HG02571 (cell line): Measurements from ENCODE around the gene ETV4.

Experiments
- ATAC-seq: cut with Tn5 transposase; IDR thresholded peaks from one replicate; pipeline ENCODE4 v1.9.1; 2021; ENCODE audit warnings: mild to moderate bottlenecking, moderate library complexity; ENCODE audit not compliant: unreplicated experiment

Gene ETV4

DNA sequence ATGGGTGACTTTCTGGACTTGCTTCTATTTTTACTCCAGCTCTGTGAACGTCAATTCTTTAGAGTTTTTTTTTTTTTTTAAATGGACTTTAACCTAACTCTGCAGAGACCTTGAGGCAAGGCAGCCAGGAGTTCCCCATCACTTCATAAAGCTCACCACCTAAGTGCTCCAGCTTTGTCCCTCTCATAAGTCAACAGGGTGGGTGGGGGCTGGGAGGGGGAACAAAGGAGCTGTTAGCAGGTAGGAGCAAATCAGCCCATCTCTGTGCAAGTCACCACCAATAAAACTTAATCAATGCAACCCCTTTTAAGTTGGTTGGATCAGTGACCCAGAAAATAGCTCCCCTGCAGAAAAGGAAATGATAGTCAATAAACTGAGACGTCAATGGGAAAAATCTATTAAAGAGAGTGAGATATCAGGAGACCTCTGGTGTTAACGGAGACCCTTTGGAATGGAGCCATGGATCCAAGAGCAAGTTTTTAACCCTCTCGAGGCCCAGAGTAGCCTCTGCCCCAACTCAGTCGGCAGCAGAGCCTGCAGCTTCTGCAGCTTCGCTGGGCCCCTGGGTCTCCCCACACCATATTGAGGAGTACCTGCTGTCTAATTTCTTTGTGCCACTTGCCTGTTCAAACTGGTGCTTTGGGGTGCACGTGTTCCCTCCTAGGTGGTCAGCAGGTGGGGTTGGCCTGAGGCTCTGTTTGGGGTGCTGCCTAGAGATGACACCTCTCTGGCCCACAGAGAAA is 27.6 kb upstream of the ETV4 start:
- ATAC-seq: no peak

DNA sequence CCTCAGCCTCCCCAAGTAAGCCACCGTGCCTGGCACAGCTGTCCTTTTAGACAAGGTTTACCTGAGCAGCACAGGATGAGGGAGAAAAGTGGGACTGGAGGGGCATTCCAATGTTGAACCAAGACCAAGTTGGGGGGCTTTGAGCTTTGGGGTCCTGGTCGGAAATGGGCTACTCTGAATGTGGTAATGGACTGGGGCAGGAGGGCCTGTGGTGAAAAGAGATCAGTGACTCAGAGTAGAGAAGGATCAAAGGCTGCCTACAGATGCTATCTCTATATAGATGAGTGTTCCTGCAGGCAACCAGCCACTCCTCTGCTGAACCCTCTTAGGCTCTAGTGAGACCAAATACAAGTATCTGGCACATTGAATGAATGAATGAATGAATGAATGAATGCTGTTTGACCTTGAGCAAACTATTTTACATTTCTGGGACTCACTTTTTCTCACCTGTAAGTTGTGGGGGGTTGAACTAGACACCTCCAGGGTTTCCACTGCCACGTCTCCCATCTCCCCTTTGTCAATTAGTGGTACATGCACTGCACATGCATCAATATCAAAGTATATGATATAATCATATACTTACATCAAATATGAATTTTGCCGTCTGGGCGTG is 26.3 kb upstream of the ETV4 start:
- no peak for ATAC-seq

- ATAC-seq: no peak
These were observed 24.4 kb upstream of the ETV4 start for GRCh38 chr17:43570518-43570928.

DNA sequence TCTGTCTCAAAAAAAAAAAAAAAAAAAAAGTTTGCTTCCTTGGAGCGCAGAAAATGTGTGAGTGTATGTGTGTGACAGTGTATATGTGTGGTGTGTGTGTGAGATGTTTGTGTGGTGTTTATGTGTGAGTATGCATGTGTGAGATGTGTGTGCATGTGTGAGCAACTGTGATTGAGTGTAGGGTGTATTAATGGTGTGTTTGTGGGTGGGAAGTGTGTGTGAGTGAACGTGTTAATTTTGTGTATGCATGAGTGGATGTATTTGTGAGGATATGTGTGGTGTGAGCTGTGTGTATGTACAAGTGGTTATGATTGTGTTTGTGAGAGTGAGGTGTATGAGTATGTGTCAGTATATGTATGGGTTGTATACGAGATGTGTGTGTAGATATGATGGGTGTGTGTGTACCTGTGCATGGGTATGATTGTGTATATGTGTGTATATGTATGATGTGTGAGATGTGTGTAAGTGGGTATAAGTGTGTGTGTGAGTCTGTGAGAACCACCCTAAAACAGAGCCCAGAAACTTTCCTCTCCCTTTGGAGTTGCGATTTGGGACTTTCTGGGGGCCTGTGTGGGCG is 22.5 kb upstream of the ETV4 start:
- no peak for ATAC-seq

- ATAC-seq: no peak
These were observed 17.8 kb upstream of the ETV4 start for GRCh38 chr17:43563600-43564594.

- no peak for ATAC-seq
These were observed 16.8 kb upstream of the ETV4 start for GRCh38 chr17:43562679-43563599.

- no peak for ATAC-seq
These were observed 14.6 kb upstream of the ETV4 start for GRCh38 chr17:43560461-43561427.

DNA sequence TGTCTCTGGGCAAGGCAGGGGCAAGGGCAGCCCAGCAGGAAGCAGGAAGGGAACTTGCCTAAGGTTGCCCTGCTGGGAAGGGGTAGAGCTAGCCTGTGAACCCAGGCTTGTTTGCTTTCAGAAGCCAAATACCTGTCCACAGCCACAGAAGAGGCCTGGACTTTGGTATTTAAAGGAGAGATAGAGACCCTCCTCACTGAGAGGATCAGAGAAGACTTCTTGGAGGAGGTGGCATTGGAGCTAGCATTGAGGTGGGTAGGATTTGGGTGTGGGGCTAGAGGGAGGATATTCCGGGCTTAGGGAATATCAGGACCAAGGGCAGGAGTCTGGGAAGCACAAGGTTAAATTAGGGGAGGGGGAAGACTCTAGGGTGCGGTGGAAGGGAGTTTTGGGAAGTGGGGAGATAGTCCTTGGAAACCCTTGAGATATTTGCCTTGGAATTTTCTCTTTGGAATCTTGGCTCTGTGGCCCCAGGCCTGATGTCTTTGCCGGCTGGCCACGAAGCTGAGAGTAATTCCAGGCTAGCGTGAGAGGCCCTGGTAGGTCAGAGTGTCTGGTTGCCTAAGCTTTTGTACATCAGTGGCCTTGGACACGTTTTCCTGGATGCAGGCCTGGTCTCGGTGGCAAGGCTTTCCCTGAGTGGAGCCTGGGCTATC is 13.1 kb upstream of the ETV4 start:
- no peak for ATAC-seq

GRCh38 chr17:43558805-43559160 is 12.6 kb upstream of the ETV4 start:
- ATAC-seq: no peak

DNA sequence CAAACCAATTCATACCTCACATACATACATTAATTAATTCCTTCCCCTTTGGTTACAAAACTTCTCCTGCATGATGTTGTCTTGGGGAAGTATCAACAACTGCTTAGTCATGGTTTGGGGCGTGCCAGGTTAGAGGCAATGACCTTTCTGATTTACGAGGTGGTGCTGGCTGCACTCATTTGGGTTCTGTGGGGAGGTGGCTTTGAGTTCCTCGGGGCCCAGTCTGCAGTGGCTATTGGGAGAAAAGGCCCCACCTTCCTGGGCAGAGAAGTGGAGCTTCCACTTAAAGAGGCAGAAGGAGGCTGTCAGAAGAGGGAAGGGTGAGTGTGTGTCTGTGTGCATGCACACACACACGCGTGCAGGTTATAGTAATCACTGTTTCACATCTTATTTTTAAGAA is 10.2 kb upstream of the ETV4 start:
- no peak for ATAC-seq

GRCh38 chr17:43554857-43555256 is 8.7 kb upstream of the ETV4 start:
- ATAC-seq: no peak

- no peak for ATAC-seq
These were observed 7.4 kb upstream of the ETV4 start for GRCh38 chr17:43553573-43553972.

GRCh38 chr17:43552229-43552837 is 6.2 kb upstream of the ETV4 start:
- no peak for ATAC-seq

DNA sequence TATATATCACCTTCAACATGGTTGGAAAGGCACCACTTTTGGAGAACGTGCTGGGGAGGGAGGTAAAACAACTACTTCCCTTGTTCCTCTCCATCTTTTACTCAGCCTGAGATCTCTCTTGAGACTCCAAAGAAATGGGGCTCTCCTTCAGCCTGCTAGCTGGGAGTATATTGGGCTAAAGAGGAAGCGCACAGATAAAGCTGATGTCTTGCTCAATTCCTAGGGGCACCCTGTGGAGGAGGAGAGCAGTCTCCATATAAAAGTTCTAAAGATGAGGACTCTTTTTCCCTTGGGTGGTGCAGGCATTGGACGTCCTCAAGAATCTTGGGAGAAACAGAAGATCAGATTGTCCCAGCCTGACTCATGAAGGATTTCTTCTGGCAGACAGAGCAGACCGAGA is 4.6 kb upstream of the ETV4 start:
- no peak for ATAC-seq

- ATAC-seq: no peak
These were observed 3.4 kb upstream of the ETV4 start for GRCh38 chr17:43549496-43549895.

DNA sequence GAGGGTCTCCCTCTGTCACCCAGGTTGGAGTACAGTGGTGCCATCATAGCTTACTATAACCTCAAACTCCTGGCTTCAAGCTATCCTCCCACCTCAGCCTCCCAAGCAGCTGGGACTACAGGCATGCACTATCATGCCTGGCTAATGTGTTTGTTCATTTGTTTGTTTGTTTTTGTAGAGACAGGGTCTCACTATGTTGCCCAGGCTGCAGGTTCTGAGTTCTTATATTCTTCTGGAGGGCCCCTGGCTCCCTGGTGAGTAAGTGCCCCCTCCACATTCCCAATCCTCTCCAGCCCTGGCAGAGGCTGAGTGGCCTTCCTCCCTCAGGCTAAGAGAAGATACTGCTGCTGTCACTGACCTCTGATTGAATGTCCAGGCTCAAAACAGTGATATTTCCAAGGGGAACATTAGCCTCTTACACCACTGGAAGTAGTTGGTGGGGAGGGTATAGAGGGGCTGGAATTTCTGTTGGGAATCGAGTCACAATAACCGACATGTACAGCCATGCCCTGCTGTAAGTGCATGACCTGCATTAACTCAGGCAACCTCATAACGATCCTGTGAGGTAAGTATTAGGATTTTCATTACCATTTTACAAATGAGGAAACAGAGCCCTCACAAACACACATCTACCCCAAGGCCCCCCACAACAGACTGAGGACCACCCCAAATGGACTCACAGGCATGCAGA is 2.7 kb upstream of the ETV4 start:
- ATAC-seq: no peak

GRCh38 chr17:43547659-43548256 is 1.6 kb upstream of the ETV4 start:
- no peak for ATAC-seq
